Adrenal gland (tissue), 12 donors: Measurements from ENCODE around the gene SART3. TPM values are rescaled to one million over a fixed set of nuclear protein-coding genes. Genes with fewer than 3 reads are reported as not detected.
"Not testable (repeated sequence)": the region's sequence is repeated elsewhere in the genome, so short reads cannot be mapped to it uniquely, and the experiment has no call there.

ENCODE experiments used
- DNase-seq, 7 donors: peaks; one replicate each; pipeline ENCODE4 v3.0.0-alpha.2; 2019 to 2020
- H3K27ac ChIP-seq, 5 donors: fragments of 200-600 bp; sonication (generic) in 4 of 5; 1 replicate in 3 of 5; 2 replicates in 2 of 5; pipeline versions ENCODE4 v1.5.1 to v1.8.0; 2016 to 2020; ENCODE audit warnings: mild to moderate bottlenecking in 1 of 5
- H3K27me3 ChIP-seq: fragments of 200-600 bp; 2 replicates; pipeline ENCODE4 v1.8.0; 2021
- H3K36me3 ChIP-seq, 2 donors: fragments of 200-600 bp; replicated peaks in 1 of 2; 1 replicate in 1 of 2; 2 replicates in 1 of 2; pipeline versions ENCODE4 v1.5.1 to v1.8.0; 2018 to 2022
- H3K4me1 ChIP-seq, 2 donors: fragments of 200-600 bp; replicated peaks in 1 of 2; 1 replicate in 1 of 2; 2 replicates in 1 of 2; pipeline versions ENCODE4 v1.5.1 to v1.8.0; 2018 to 2021
- H3K4me3 ChIP-seq, 4 donors: fragments of 200-600 bp; sonication (generic) in 3 of 4; one replicate each; pipeline ENCODE4 v1.5.1; 2016 to 2018
- H3K9me3 ChIP-seq, 3 donors: fragments of 200-600 bp; sonication (generic) in 1 of 3; replicated peaks in 1 of 3; 1 replicate in 2 of 3; 2 replicates in 1 of 3; pipeline versions ENCODE4 v1.5.1 to v1.8.0; 2016 to 2021
- POLR2A ChIP-seq, 2 donors: fragments of 450-650 bp; IDR thresholded peaks; one replicate each; pipeline ENCODE4 v1.6.1; 2017; ENCODE audit warnings: antibody characterized with exemption in 2 of 2, mild to moderate bottlenecking in 2 of 2, moderate library complexity in 1 of 2
- WGBS, 4 donors: extraction: QIAGEN DNeasy Blood & Tissue Kit in 2 of 4; methylation state at CpG; one replicate each; pipeline versions ENCODE4 v1.1.5 to v1.1.7; 2013 to 2017; 5-methylcytosine and 5-hydroxymethylcytosine counted together
- intact Hi-C, 2 donors: fragments of 100-400 bp; cut with DNase I; formaldehyde crosslinking; loops; one replicate each; pipeline versions ENCODE4 v1.14.1 to v1.15.0; 2022 to 2023
- polyA plus RNA-seq, 3 donors: library from polyadenylated mRNA; stranded (reverse); fragments of 200-250 nt in 2 of 3; fragments of 350-450 nt in 1 of 3; fragmentation: Illumina TruSeq in 1 of 3; extraction: RNeasy Lipid Tissue Mini Kit (QIAGEN cat#74804) in 1 of 3; gene quantifications; one replicate each; pipeline ENCODE4 v1.2.3, GENCODE V29; 2013 to 2014
- total RNA-seq, 9 donors: library from RNA; depleted of rRNA in 4 of 9; stranded (reverse); fragments of >200 nt in 4 of 9; fragments of 120-200 nt in 1 of 9; fragmentation: NEBNext Ultra II Directional in 1 of 9; extraction: Animal tissue kit (Norgen Biotek cat#: 25700) in 1 of 9; gene quantifications; one replicate each; pipeline versions ENCODE4 v1.1.0 to v1.2.4, GENCODE V29; 2013 to 2023
- TF ChIP-seq, protein P1 (sequence below), 6 experiments: fragments of 450-650 bp in 4 of 6; fragments of 200-600 bp in 2 of 6; sonication (generic) in 1 of 6; IDR thresholded peaks; 1 replicate in 5 of 6; 2 replicates in 1 of 6; pipeline versions ENCODE4 v1.5.1 to v1.8.0; 2016 to 2021; ENCODE audit warnings: antibody characterized with exemption in 6 of 6, mild to moderate bottlenecking in 2 of 6, moderate library complexity in 1 of 6
- donor health status: healthy with polysubstance abuse.
- donor health status: Bipolar disorder and iron deficiency.
- donor health status: DM: yes; HTN: yes; CAD: no.
- donor health status: DM: no; HTN: no; CAD: no.
- donor health status: DM: no; HTN: no; CAD: no.
- donor health status: DM: yes; HTN: yes; CAD: no.

Gene SART3
- total and polyA plus RNA-seq, 12 donors: 27.5 to 79.3 (median 39.7) TPM

- Histone ChIP-seq H3K4me3 (no peak overlapping the region), H3K27me3 (no peaks in the 10 kb centered on the region), H3K4me1 (no peaks in the 10 kb centered on the region), H3K27ac (no peak overlapping the region), H3K9me3 (no peaks in the 10 kb centered on the region), H3K36me3 (no peaks in the 10 kb centered on the region)
- 94 to 100% (median 99%) methylated on average over 2 of the region's 2 CpGs for whole genome bisulfite sequencing, 4 donors
- no peak for TF ChIP-seq POLR2A (IDR thresholded peaks at IDR 0.05)
- TF ChIP-seq, protein P1, sequence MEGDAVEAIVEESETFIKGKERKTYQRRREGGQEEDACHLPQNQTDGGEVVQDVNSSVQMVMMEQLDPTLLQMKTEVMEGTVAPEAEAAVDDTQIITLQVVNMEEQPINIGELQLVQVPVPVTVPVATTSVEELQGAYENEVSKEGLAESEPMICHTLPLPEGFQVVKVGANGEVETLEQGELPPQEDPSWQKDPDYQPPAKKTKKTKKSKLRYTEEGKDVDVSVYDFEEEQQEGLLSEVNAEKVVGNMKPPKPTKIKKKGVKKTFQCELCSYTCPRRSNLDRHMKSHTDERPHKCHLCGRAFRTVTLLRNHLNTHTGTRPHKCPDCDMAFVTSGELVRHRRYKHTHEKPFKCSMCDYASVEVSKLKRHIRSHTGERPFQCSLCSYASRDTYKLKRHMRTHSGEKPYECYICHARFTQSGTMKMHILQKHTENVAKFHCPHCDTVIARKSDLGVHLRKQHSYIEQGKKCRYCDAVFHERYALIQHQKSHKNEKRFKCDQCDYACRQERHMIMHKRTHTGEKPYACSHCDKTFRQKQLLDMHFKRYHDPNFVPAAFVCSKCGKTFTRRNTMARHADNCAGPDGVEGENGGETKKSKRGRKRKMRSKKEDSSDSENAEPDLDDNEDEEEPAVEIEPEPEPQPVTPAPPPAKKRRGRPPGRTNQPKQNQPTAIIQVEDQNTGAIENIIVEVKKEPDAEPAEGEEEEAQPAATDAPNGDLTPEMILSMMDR (IDR thresholded peaks at IDR 0.05): no peak
- DNase-seq: no peak
- intact Hi-C loops: loop anchor here in 1 of 2 donors (10.0 kb wide), 1 partner anchor 237 kb away; no protein-coding TSS in a partner anchor
Measured at GRCh38 chr12:108578264-108578663, 17.3 kb upstream of the SART3 start.

GRCh38 chr12:108577458-108577857 lies 16.5 kb upstream of the SART3 start:
- Histone ChIP-seq H3K27me3 (no peaks in the 10 kb centered on the region), H3K9me3 (no peaks in the 10 kb centered on the region), H3K4me3 (no peak overlapping the region), H3K27ac (no peak overlapping the region), H3K4me1 (no peaks in the 10 kb centered on the region), H3K36me3 (no peaks in the 10 kb centered on the region)
- TF ChIP-seq, protein P1 (IDR thresholded peaks at IDR 0.05): no peak
- TF ChIP-seq POLR2A (IDR thresholded peaks at IDR 0.05): no peak
- intact Hi-C loops: loop anchor here in 1 of 2 donors (10.0 kb wide), 1 partner anchor 237 kb away; no protein-coding TSS in a partner anchor
- no peak for DNase-seq

- intact Hi-C loops: loop anchor here in 1 of 2 donors (10.0 kb wide), 1 partner anchor 238 kb away; no protein-coding TSS in a partner anchor
- Histone ChIP-seq H3K9me3 (no peaks in the 10 kb centered on the region), H3K27ac (no peak overlapping the region), H3K27me3 (no peaks in the 10 kb centered on the region), H3K4me3 (no peak overlapping the region), H3K4me1 (no peaks in the 10 kb centered on the region), H3K36me3 (no peaks in the 10 kb centered on the region)
- WGBS, 4 donors: 57 to 90% (median 71%) methylated on average over 5 to 6 of the region's 6 CpGs
- TF ChIP-seq, protein P1 (IDR thresholded peaks at IDR 0.05): no peak
- TF ChIP-seq POLR2A (IDR thresholded peaks at IDR 0.05): no peak
- peak in 1 of 7 donors; percentile 3 for DNase-seq
Measured at GRCh38 chr12:108576660-108577234, 15.8 kb upstream of the SART3 start.

DNA sequence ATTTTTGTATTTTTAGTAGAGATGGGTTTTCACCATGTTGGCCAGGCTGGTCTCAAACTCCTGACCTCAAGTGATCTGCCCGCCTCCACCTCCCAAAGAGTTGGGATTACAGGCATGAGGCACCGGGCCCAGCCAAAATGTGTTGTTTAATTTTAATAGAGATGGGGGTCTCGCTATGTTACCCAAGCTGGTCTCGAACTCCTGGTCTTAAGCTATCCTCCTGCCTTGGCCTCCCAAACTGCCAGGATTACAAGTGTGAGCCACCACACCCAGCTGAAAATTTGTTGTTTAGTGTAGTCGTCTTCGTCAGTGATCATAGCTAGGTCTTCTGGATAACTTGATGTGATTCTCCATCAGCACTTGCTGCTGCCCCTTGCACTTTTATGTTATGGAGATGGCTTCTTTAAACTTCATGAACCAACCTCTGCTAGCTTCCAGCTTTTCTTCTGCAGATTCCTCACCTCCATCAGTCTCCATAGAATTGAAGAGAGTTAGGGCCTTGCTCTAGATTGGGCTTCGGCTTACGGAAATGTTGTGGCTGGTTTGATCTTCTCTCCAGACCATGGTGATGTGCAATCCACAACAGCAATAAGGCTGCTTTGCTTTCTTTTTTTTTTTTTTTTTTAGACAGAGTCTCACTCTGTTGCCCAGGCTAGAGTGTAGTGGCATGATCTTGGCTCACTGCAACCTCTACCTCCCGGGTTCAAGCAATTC lies 14.4 kb upstream of the SART3 start:
- Histone ChIP-seq H3K9me3 (no peaks in the 10 kb centered on the region), H3K4me1 (no peaks in the 10 kb centered on the region), H3K27ac (no peak overlapping the region), H3K4me3 (no peak overlapping the region), H3K27me3 (no peaks in the 10 kb centered on the region), H3K36me3 (no peaks in the 10 kb centered on the region)
- WGBS, 4 donors: 88 to 93% (median 93%) methylated on average over 9 of the region's 9 CpGs
- intact Hi-C loops: loop anchor here in 1 of 2 donors (10.0 kb wide), 1 partner anchor 239 kb away; no protein-coding TSS in a partner anchor
- TF ChIP-seq, protein P1 (IDR thresholded peaks at IDR 0.05): no peak
- TF ChIP-seq POLR2A (IDR thresholded peaks at IDR 0.05): no peak
- DNase-seq: peak in 3 of 7 donors; percentile 3 to 30 (median 10)

DNA sequence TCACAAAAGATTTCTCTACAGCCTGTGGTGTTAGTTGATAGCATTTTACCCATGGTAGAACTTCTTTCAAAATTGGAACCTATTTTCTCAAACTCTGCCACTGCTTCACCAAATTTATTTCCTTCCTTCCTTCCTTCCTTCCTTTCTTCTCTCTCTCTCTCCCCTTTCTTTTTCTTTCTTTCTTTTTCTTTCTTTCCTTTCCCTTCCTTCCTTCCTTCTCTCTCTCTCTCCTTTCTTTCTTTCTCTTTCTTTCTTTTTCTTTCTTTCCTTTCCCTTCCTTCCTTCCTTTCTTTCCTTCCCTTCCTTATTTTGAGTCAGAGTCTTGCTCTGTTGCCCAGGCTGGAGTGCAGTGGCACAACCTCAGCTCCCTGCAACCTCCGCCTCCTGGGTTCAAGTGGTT lies 13.3 kb upstream of the SART3 start:
- H3K4me3 ChIP-seq, H3K27ac ChIP-seq, H3K36me3 ChIP-seq, H3K27me3 ChIP-seq, DNase-seq, H3K4me1 ChIP-seq, H3K9me3 ChIP-seq: not testable (repeated sequence)
- intact Hi-C loops: loop anchor here in 1 of 2 donors (10.0 kb wide), 1 partner anchor 241 kb away; no protein-coding TSS in a partner anchor
- WGBS, 4 donors: 84 to 98% (median 92%) methylated on average over 1 of the region's 1 CpG
